HG03521 (cell line): ENCODE measurements around the gene ELF2.
"Not testable (repeated sequence)": the region's sequence is repeated elsewhere in the genome, so short reads cannot be mapped to it uniquely, and the experiment has no call there.

Experiments used
- ATAC-seq: cut with Tn5 transposase; IDR thresholded peaks from one replicate; pipeline ENCODE4 v1.9.1; 2021; ENCODE audit warnings: mild to moderate bottlenecking, moderate library complexity; ENCODE audit not compliant: unreplicated experiment

Gene ELF2

GRCh38 chr4:139144911-139145551, 32.0 kb downstream of the ELF2 start:
- ATAC-seq: no peak

- no peak for ATAC-seq
Observed at GRCh38 chr4:139144161-139144859, 32.7 kb downstream of the ELF2 start.

DNA sequence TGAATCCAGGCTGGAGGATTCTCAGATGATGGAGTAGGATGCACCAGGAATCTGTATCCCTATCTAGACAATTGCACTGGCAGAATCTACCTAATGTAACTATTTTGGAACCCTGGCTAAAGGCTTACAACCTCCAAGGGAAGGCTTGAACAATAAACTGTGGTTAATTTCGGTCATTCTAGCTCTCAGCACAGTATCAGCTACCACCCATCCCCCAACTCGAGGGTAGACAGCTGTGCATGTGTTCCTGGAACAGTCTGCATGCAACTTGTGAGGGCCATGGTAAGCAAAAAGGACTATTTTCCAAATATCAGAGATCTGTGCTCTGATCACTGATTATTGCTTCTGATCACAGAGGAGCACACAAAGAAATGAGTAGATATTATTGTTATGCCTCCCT, 34.0 kb downstream of the ELF2 start:
- no peak for ATAC-seq

DNA sequence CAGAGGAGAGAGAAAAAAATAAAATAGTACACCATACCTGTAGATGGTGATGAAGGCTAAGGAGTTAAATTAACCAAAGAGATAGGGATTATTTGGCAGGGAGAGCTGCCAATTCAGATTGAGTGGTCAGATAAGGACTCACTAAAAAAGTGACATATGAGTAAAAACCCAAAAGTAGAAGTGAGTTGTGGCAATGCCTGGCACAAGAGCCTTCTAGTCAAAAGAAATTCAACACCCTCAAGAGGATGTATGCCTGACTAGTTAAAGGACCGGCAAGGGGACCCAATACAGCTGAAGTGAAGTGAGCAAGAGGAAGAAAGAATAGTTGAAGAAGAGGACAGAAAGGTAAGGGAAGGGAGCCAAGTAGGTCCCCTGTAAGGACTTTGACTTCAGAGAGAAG, 34.9 kb downstream of the ELF2 start:
- ATAC-seq: no peak

GRCh38 chr4:139137763-139138162, 39.3 kb downstream of the ELF2 start:
- ATAC-seq: no peak

DNA sequence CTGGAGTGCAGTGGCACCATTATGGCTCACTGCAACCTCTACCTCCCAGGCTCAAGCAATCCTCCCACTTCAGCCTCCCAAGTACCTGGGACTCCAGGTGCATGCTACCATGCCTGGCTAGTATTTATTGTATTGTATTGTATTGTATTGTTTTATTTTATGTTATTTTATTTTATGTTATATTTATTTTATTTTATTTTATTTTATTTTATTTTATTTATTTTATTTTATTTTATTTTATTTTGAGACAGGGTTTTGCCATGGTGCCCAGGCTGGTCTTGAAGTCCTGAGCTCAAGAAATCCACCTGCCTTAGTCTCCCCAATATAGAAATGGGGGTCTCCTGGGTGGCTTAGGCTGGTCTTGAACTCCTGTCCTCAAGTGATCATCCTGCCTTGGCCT, 42.6 kb downstream of the ELF2 start:
- ATAC-seq: no peak

DNA sequence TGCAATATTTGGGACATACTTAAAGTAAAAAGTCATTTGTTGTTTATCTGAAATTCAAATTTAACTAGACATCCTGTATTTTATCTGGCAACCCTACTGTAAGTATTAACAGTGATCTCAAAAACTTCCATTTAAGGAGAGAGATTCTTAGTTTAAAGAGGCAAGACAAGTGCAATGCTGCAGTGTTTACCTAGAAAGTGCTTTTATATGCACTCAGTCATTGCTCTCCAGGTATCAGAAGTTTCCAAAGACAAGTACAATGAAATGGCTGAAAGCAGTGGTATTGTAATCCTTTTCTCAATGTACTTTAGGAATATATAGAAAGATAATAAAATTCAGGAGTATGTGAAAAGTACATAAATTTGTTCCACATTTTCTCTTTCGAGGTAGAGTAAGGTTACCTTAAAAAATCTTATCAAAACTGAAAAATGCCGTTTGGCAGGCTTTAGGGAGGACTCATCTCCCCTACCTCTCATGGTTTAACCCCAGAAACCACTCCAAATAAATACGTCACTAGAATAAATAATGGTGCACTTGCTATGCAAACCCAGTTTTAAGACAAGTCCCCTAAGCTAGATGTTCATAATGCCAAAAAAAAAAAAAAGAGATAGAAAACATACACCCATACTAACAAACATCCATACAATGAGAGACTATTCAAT, 45.7 kb downstream of the ELF2 start:
- no peak for ATAC-seq

GRCh38 chr4:139129206-139129605, 47.8 kb downstream of the ELF2 start:
- no peak for ATAC-seq

DNA sequence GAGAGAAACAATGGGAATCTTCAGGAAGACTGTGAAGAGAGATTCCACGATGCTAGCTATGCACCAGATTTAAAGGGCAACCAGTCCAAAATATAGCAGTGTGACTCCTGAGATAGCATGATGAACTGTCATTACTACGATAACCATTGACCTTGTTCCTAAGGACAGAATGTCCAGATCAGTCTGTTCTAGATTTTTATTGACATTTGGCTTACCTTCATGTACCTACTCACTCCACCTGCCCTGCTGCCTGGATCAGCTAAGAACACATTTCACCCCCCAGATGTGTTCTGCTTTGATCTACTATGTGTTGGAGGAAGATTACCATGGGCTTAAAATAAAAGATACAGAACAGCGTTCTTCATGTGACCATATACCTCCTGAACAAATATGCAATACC, 50.1 kb downstream of the ELF2 start:
- ATAC-seq: no peak

GRCh38 chr4:139123910-139124309, 53.1 kb downstream of the ELF2 start:
- no peak for ATAC-seq

DNA sequence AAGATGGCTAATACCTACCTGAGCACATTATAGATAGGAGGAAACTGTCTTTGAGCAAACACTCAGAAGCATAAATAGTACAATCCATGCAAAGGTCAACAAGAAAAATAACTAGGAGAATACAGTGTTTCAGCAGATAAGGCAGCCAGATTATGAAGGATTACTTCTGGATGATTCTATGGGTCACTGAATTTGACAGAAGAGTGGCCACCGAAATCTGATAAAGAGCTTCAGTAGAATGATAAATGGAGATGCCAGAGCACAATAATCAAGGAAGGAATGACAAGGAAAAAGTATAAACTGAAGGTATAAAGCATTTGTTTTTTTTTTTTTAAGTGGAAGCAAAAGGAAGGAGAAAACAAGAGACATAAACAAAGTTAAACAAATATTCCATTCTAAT, 58.7 kb downstream of the ELF2 start:
- no peak for ATAC-seq

- ATAC-seq: no peak
Observed at GRCh38 chr4:139115226-139115625, 61.8 kb downstream of the ELF2 start.

DNA sequence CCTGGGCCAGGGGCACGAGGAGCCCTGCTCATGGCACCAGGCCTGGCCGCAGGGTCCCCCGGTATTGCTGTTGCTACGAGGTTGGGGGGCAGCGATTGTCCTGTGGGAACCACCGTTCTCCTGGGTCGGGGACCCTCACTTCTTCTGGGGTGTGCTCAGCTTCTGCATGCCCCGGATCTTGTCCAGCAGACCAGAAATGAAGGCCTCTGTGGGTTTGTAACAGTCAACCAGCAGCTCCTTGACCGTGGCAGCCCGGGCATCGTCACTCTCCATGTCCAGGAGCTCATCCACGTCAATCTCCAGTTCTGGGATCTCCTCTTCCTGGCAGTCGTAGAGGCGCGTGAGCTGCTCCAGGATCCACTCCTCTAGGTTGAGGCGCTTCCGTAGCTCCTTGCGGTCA, 62.2 kb downstream of the ELF2 start:
- not testable (repeated sequence) for ATAC-seq

- no peak for ATAC-seq
Observed at GRCh38 chr4:139112650-139113049, 64.4 kb downstream of the ELF2 start.

DNA sequence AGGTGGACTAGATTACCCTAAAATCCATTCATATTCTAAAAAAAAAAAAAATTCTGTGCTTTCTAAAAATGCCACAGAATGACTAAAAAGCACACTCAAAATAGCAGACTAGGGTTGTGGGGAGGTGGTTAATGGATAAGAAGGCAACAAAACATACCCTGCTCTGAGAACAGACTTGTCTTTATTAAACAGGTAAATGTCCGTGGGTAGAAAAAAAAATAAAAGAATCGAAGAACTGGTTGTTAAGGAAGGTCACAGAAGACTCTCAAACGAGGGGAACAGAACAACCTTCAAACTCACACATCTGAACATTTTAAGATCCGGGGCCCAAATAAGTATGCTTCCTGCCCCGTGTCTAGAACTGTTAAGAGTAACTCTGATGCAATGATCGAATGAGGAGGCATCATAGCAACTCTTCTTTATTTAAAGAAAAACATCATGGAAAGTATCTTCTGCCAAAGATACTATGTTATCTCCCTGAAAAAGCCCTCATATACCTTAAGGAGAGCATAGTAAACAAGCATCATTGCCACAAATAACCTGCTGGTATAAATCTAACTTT, 68.4 kb downstream of the ELF2 start:
- ATAC-seq: no peak

GRCh38 chr4:139099366-139099982, 77.5 kb downstream of the ELF2 start:
- ATAC-seq: no peak

DNA sequence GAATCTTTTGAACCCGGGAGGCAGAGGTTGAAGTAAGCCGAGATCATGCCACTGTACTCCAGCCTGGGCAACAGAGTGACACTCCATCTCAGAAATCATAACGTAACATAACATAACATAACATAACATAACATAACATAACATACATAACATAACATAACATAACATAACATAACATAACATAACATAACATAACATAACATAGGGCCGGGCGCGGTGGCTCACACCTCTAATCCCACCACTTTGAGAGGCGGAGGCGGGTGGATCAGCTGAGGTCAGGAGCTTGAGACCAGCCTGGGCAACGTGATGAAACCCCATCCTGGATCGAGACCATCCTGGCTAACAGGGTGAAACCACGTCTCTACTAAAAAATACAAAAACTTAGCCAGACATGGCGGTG, 84.7 kb downstream of the ELF2 start:
- no peak for ATAC-seq

DNA sequence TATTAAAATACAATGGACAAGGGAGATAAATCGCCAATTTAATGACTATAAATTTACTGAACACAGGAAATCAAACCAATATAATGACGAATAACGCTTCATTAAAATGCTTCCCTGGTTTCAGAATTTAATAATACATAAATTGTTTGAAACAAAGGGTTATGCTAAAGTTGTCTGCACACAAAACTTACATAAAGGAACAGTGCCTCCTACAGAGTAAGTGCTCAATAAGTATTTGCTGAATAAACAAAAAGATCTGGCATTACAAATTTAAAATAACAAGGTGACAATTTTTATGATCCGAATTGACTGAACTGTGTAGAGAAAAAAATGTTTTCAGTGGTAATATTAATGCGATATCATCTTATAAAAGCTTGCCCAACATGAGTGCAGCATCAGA, 91.9 kb downstream of the ELF2 start:
- ATAC-seq: no peak

GRCh38 chr4:139084804-139085093, 92.3 kb downstream of the ELF2 start:
- ATAC-seq: no peak

DNA sequence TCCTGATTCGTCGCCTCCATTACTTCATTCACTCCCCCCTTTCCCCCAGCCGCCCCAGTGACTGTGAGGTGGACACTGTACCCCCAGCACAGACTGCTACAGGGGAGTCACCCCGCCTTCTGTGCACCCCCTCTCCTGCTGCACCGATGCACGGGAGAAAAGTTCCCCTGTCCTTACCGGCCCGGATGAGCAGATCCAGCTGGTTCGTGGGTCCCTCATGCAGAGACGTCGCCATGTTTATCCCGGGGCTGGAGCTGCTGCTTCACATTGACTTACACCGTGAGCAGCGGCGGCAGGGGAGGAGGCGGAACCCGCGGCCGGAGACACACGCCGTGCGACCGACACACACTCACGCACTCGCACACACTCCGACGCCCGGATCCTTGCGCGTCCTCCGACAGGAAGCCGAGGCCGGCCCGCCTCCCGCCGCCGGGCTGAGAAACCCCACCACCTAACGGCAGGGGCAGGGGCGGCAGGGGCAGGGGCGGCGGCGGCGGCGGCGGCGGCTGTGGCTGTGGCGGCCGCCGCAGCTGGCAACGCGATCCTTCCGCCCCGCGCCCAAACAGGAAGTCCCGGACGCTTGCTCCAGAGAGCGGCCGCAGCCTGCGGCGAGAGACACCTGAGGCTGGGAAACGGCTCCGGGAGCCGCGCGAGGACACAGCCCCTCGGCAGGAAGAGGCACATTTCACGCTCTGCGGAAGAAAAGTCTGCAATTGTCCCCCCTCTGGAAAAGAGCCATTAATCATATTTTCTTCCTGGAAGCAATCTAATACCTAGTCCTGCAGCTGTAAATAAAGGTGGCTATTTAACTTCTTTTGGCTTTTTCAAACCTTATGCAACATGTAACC, 92.8 kb downstream of the ELF2 start:
- peak; percentile 47 for ATAC-seq

GRCh38 chr4:139083607-139083955, 93.4 kb downstream of the ELF2 start:
- ATAC-seq: peak; percentile 28
